DND-41 (cell line): Measurements from ENCODE around the gene WFS1.

ENCODE experiments used
- ATAC-seq: fragments of 200-7000 bp; cut with Tn5 transposase; 3 replicates; pipeline ENCODE4 v1.9.1; 2021; ENCODE audit warnings: low read depth; ENCODE audit not compliant: insufficient read depth
- DNase-seq: peaks from one replicate; pipeline ENCODE4 v3.0.0-alpha.2; 2020
- H2AFZ ChIP-seq: 2 replicates; pipeline ENCODE4 v1.6.0; 2012; ENCODE audit warnings: low read depth, low read length
- H3K27ac ChIP-seq: 2 replicates; pipeline ENCODE4 v1.5.1; 2012; ENCODE audit warnings: low read length, inconsistent platforms
- H3K27me3 ChIP-seq: fragments of 200-600 bp; sonication (generic); 2 replicates; pipeline ENCODE4 v1.6.0; 2012; ENCODE audit warnings: low read length, mild to moderate bottlenecking, inconsistent platforms; ENCODE audit not compliant: insufficient read depth, poor library complexity
- H3K36me3 ChIP-seq: 2 replicates; pipeline ENCODE4 v1.5.1; 2012; ENCODE audit warnings: low read length, inconsistent platforms; ENCODE audit not compliant: insufficient read depth
- H3K4me1 ChIP-seq: 2 replicates; pipeline ENCODE4 v1.5.1; 2012; ENCODE audit warnings: mild to moderate bottlenecking, low read length; ENCODE audit not compliant: insufficient read depth
- H3K4me2 ChIP-seq: 2 replicates; pipeline ENCODE4 v1.6.0; 2012; ENCODE audit warnings: mild to moderate bottlenecking, moderate library complexity, low read length, inconsistent platforms; ENCODE audit not compliant: insufficient read depth
- H3K4me3 ChIP-seq, 2 experiments: fragments of 200-600 bp in 1 of 2; shearing (Covaris generic) in 1 of 2; 2 replicates each; pipeline ENCODE4 v1.5.1; 2012 to 2016; ENCODE audit warnings: inconsistent platforms in 2 of 2, low read length in 2 of 2, mild to moderate bottlenecking in 2 of 2, low read depth in 1 of 2, moderate library complexity in 1 of 2
- H3K79me2 ChIP-seq: 2 replicates; pipeline ENCODE4 v1.6.0; 2012; ENCODE audit warnings: low read length, inconsistent platforms; ENCODE audit not compliant: insufficient read depth
- H3K9ac ChIP-seq: 2 replicates; pipeline ENCODE4 v1.6.0; 2012; ENCODE audit warnings: low read depth, mild to moderate bottlenecking, inconsistent platforms, low read length, moderate library complexity
- H3K9me3 ChIP-seq: 2 replicates; pipeline ENCODE4 v1.5.1; 2012; ENCODE audit warnings: low read length, moderate library complexity, mild to moderate bottlenecking, inconsistent platforms; ENCODE audit not compliant: insufficient read depth, severe bottlenecking
- H4K20me1 ChIP-seq: 2 replicates; pipeline ENCODE4 v1.6.0; 2012; ENCODE audit warnings: low read length; ENCODE audit not compliant: insufficient read depth
- EZH2 ChIP-seq: IDR thresholded peaks from 3 replicates; pipeline ENCODE4 v1.6.1; 2012; ENCODE audit warnings: borderline replicate concordance, low read depth, mild to moderate bottlenecking, moderate library complexity, low read length, inconsistent platforms; ENCODE audit not compliant: severe bottlenecking
- TF ChIP-seq, protein P1 (sequence below): IDR thresholded peaks from 2 replicates; pipeline ENCODE4 v1.5.1; 2012; ENCODE audit warnings: borderline replicate concordance, low read length, moderate library complexity, mild to moderate bottlenecking; ENCODE audit not compliant: poor library complexity, severe bottlenecking; ENCODE audit errors: extremely low read depth

Gene WFS1

DNA sequence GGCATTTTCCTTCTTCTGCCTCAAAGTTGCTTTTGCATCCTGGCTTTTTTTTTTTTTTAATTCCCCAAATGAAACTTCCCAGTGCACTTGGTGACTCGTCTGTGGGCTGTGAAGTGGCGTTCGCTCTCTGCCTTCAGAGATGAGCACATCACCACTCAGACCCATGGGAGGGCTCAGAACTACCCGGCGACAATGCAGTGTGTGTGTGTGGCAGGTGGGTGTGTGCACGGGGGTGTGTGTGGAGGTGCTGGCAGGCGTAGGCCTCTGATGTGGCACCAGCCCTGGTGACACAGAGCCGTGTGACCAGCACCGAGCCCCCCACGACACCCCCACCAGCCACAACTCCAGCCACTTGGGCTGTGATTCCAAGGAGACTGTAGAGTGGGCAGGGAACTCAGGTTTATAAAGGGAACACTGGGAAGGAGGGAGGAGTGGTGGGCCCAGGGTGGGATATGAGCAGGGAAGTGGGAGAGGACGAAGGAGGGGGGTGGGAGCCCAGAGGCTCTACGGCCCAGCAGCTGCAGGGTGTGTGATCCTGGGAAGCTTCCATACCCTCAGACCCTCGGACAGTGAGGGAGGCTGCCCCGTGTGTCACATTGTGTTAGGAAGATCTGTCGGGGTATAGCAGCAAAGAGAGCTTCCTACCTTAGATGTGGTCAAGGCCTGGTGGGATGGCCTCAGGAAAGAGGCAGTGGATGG, 6.0 kb upstream of the WFS1 start:
- H3K9ac ChIP-seq, result no peak overlapping the region
- H3K9me3 ChIP-seq, result no peaks in the 10 kb centered on the region
- no peaks in the 10 kb centered on the region for H4K20me1 ChIP-seq
- H3K79me2 ChIP-seq, result no peaks in the 10 kb centered on the region
- no peak overlapping the region for H3K27ac ChIP-seq
- H3K36me3 ChIP-seq, result no peaks in the 10 kb centered on the region
- H3K4me2 ChIP-seq, result no peak overlapping the region
- TF ChIP-seq, protein P1, sequence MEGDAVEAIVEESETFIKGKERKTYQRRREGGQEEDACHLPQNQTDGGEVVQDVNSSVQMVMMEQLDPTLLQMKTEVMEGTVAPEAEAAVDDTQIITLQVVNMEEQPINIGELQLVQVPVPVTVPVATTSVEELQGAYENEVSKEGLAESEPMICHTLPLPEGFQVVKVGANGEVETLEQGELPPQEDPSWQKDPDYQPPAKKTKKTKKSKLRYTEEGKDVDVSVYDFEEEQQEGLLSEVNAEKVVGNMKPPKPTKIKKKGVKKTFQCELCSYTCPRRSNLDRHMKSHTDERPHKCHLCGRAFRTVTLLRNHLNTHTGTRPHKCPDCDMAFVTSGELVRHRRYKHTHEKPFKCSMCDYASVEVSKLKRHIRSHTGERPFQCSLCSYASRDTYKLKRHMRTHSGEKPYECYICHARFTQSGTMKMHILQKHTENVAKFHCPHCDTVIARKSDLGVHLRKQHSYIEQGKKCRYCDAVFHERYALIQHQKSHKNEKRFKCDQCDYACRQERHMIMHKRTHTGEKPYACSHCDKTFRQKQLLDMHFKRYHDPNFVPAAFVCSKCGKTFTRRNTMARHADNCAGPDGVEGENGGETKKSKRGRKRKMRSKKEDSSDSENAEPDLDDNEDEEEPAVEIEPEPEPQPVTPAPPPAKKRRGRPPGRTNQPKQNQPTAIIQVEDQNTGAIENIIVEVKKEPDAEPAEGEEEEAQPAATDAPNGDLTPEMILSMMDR, result no peak
- H3K27me3 ChIP-seq, result no peaks in the 10 kb centered on the region
- ATAC-seq (no peak), DNase-seq (no peak)
- H3K4me1 ChIP-seq, result no peaks in the 10 kb centered on the region
- H3K4me3 ChIP-seq, result no peak overlapping the region
- H2AFZ ChIP-seq, result no peak overlapping the region

DNA sequence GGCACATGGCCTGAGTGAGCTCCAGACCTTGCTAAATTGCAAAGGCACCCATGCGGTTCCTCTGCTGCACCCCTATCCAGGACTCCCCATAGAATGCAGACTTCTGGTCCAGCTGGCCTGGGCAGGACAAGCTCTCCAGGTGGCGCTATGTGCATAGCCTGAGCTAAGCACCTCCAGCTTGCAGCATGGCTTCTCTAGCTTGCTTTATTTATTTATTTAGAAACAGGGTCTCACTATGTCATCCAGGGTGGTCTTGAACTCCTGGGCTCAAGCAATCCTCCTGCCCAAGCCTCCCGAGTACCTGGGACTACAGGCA, 5.5 kb upstream of the WFS1 start:
- Histone ChIP-seq H3K4me2 (no peak overlapping the region), H3K36me3 (no peaks in the 10 kb centered on the region), H2AFZ (no peak overlapping the region), H3K27ac (no peak overlapping the region), H3K9me3 (no peaks in the 10 kb centered on the region), H3K9ac (no peak overlapping the region), H3K4me3 (no peak overlapping the region), H3K79me2 (no peaks in the 10 kb centered on the region), H3K4me1 (no peaks in the 10 kb centered on the region), H3K27me3 (no peaks in the 10 kb centered on the region), H4K20me1 (no peaks in the 10 kb centered on the region)
- ATAC-seq, result no peak
- no peak for DNase-seq
- TF ChIP-seq EZH2, result no peak
- TF ChIP-seq, protein P1, result peak; percentile 40

DNA sequence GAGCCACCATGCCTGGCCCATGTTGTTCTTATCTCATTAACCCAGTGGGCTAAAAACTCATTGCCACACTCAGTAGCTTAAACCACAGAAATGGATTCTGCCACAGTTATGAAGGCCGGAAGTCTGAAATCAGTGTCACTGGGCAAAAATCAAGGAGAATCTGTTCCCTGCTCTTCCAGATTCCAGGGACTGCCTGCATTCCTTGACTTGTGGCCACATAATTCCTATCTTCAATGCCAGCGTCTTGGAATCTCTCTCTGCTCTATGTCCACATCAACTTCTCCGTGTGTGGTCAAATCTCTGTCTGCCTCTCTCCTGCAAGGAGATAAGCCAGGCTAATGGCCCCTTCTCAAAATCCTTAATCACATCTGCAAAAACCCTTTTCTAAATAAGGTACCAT, 4.1 kb upstream of the WFS1 start:
- TF ChIP-seq, protein P1, result no peak
- no peak for TF ChIP-seq EZH2
- no peak overlapping the region for H3K9ac ChIP-seq
- no peaks in the 10 kb centered on the region for H3K79me2 ChIP-seq
- H3K4me3 ChIP-seq, result no peak overlapping the region
- ATAC-seq, result no peak
- H3K36me3 ChIP-seq, result no peaks in the 10 kb centered on the region
- no peak for DNase-seq
- H2AFZ ChIP-seq, result no peak overlapping the region
- no peaks in the 10 kb centered on the region for H4K20me1 ChIP-seq
- no peak overlapping the region for H3K27ac ChIP-seq
- H3K27me3 ChIP-seq, result no peaks in the 10 kb centered on the region
- no peaks in the 10 kb centered on the region for H3K9me3 ChIP-seq
- H3K4me1 ChIP-seq, result no peaks in the 10 kb centered on the region
- no peak overlapping the region for H3K4me2 ChIP-seq

DNA sequence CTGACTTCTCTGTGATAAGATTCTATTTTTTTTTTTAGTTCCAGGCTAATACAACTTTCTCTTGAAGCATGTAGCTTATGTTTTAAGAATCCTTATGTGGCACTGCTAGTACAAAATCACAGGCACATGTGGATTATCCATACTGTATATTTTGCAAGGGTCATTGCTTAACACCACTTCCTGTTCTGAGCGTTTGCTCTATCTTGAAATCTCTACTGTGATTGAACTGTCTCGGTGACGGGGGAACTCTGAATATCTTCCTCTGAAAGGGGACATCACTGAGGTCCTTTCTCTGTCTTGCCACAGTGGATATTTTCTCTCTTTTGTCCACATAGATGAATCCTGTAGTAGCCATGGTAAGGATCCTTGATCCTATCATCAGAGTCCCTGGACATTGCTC, 2.1 kb upstream of the WFS1 start:
- Histone ChIP-seq H4K20me1 (no peaks in the 10 kb centered on the region), H3K27ac (no peak overlapping the region), H3K79me2 (no peaks in the 10 kb centered on the region), H3K9me3 (no peaks in the 10 kb centered on the region), H3K4me1 (no peaks in the 10 kb centered on the region), H3K27me3 (no peaks in the 10 kb centered on the region), H3K9ac (no peak overlapping the region), H3K36me3 (no peaks in the 10 kb centered on the region), H3K4me2 (no peak overlapping the region), H2AFZ (no peak overlapping the region), H3K4me3 (no peak overlapping the region)
- no peak for TF ChIP-seq EZH2
- TF ChIP-seq, protein P1, result no peak
- no peak for ATAC-seq
- DNase-seq, result no peak
